HG02642 (cell line): Measurements from ENCODE around the gene RXFP4.
"Not testable (repeated sequence)": the region's sequence is repeated elsewhere in the genome, so short reads cannot be mapped to it uniquely, and the experiment has no call there.

Experiments
- ATAC-seq: cut with Tn5 transposase; IDR thresholded peaks from one replicate; pipeline ENCODE4 v1.9.1; 2021; ENCODE audit warnings: mild to moderate bottlenecking; ENCODE audit not compliant: unreplicated experiment, poor library complexity

RXFP4 gene

GRCh38 chr1:155940993-155941844, at the start of gene RXFP4:
RXFP4 (plus strand) TSS chr1:155941638; CDS start chr1:155941710, 72 bp downstream.
- ATAC-seq: no peak

- no peak for ATAC-seq
Measured at GRCh38 chr1:155892796-155893195, 48.6 kb upstream of the RXFP4 start.

GRCh38 chr1:155893389-155894142, 47.9 kb upstream of the RXFP4 start:
- ATAC-seq: no peak

- ATAC-seq: not testable (repeated sequence)
Measured at GRCh38 chr1:155895617-155896016, 45.8 kb upstream of the RXFP4 start.

GRCh38 chr1:155896476-155896875, 45.0 kb upstream of the RXFP4 start:
- ATAC-seq: not testable (repeated sequence)

GRCh38 chr1:155897746-155898145, 43.7 kb upstream of the RXFP4 start:
- ATAC-seq: no peak

GRCh38 chr1:155898888-155899287, 42.5 kb upstream of the RXFP4 start:
- ATAC-seq: no peak

- no peak for ATAC-seq
Measured at GRCh38 chr1:155899683-155900082, 41.8 kb upstream of the RXFP4 start.

GRCh38 chr1:155900161-155900560, 41.3 kb upstream of the RXFP4 start:
- no peak for ATAC-seq

- no peak for ATAC-seq
Measured at GRCh38 chr1:155904261-155904660, 37.2 kb upstream of the RXFP4 start.

- ATAC-seq: no peak
Measured at GRCh38 chr1:155909894-155910293, 31.5 kb upstream of the RXFP4 start.

- ATAC-seq: peak; percentile 28
Measured at GRCh38 chr1:155910621-155911121, 30.8 kb upstream of the RXFP4 start.

GRCh38 chr1:155911156-155912055, 30.0 kb upstream of the RXFP4 start, which contains the start of gene RIT1:
RIT1 (minus strand) TSS chr1:155911349; CDS start chr1:155910761, 588 bp downstream.
- peak; percentile 84 for ATAC-seq

GRCh38 chr1:155912056-155912536, 29.3 kb upstream of the RXFP4 start:
- no peak for ATAC-seq

- no peak for ATAC-seq
Measured at GRCh38 chr1:155913969-155914757, 27.3 kb upstream of the RXFP4 start.

GRCh38 chr1:155918660-155919059, 22.8 kb upstream of the RXFP4 start:
- no peak for ATAC-seq

- no peak for ATAC-seq
Measured at GRCh38 chr1:155919801-155920200, 21.6 kb upstream of the RXFP4 start.

GRCh38 chr1:155920717-155921116, 20.7 kb upstream of the RXFP4 start:
- no peak for ATAC-seq

- ATAC-seq: no peak
Measured at GRCh38 chr1:155925506-155925905, 15.9 kb upstream of the RXFP4 start.
